ENCODE data around the gene LARP1. TPM values are rescaled to one million over a fixed set of nuclear protein-coding genes. Genes with fewer than 3 reads are reported as not detected.

LARP1 gene
- total RNA-seq, 4 donors from 2014 or later = 79.7 to 128 (median 101) TPM

GRCh38 chr5:154778534-154778933 lies 23.4 kb downstream of the LARP1 start:
- TF ChIP-seq POLR2AphosphoS5 (IDR thresholded peaks at IDR 0.05) = no peak
- no peak for TF ChIP-seq CTCF (IDR thresholded peaks at IDR 0.05)
- no peak for TF ChIP-seq POLR2A (IDR thresholded peaks at IDR 0.05; ENCODE audit: low read depth)
- no peak for TF ChIP-seq EP300 (IDR thresholded peaks at IDR 0.05)
- no peaks in the 10 kb centered on the region for H3K9me3 ChIP-seq
- H3K4me3 ChIP-seq = no peak overlapping the region
- H3K27ac ChIP-seq (replicated peaks in 1 of 4) = no peak overlapping the region
- no peak for DNase-seq (ENCODE audit: extremely low spot score)
- H3K4me1 ChIP-seq = peaks cover 76 to 94% (median 92%) of the 10 kb centered on the region in 4 donors
- intact Hi-C loops (cut with DNase I) = no loop called here
- H3K27me3 ChIP-seq = no peaks in the 10 kb centered on the region
- WGBS = 87% methylated on average over 2 of the region's 2 CpGs
- H3K36me3 ChIP-seq = no peaks in the 10 kb centered on the region

GRCh38 chr5:154779105-154779504 lies 23.9 kb downstream of the LARP1 start:
- intact Hi-C loops (cut with DNase I) = no loop called here
- no peak for DNase-seq (ENCODE audit: extremely low spot score)
- no peaks in the 10 kb centered on the region for H3K27me3 ChIP-seq
- H3K27ac ChIP-seq (replicated peaks in 1 of 4) = no peak overlapping the region
- H3K36me3 ChIP-seq = no peaks in the 10 kb centered on the region
- 88% methylated on average over 4 of the region's 4 CpGs for WGBS
- no peak overlapping the region for H3K4me3 ChIP-seq
- no peaks in the 10 kb centered on the region for H3K9me3 ChIP-seq
- TF ChIP-seq EP300 (IDR thresholded peaks at IDR 0.05) = no peak
- no peak for TF ChIP-seq POLR2A (IDR thresholded peaks at IDR 0.05; ENCODE audit: low read depth)
- peaks cover 76 to 94% (median 92%) of the 10 kb centered on the region in 4 donors for H3K4me1 ChIP-seq

GRCh38 chr5:154780128-154780527 lies 25.0 kb downstream of the LARP1 start:
- WGBS = 75% methylated on average over 1 of the region's 1 CpG
- Histone ChIP-seq H3K4me3 (no peak overlapping the region), H3K9me3 (no peaks in the 10 kb centered on the region), H3K27me3 (no peaks in the 10 kb centered on the region), H3K4me1 (peaks cover 76 to 94% (median 90%) of the 10 kb centered on the region in 4 donors), H3K36me3 (no peaks in the 10 kb centered on the region), H3K27ac (replicated peaks in 1 of 4) (no peak overlapping the region)
- no peak for DNase-seq (ENCODE audit: extremely low spot score)
- TF ChIP-seq EP300 (IDR thresholded peaks at IDR 0.05) (no peak), POLR2A (IDR thresholded peaks at IDR 0.05; ENCODE audit: low read depth) (no peak), POLR2AphosphoS5 (IDR thresholded peaks at IDR 0.05) (no peak), CTCF (IDR thresholded peaks at IDR 0.05) (no peak)
- intact Hi-C loops (cut with DNase I) = no loop called here

GRCh38 chr5:154782326-154782725 lies 27.1 kb downstream of the LARP1 start:
- Histone ChIP-seq H3K4me1 (peaks cover 80 to 97% (median 90%) of the 10 kb centered on the region in 4 donors), H3K27ac (replicated peaks in 1 of 4) (no peak overlapping the region), H3K4me3 (no peak overlapping the region), H3K9me3 (no peaks in the 10 kb centered on the region), H3K27me3 (no peaks in the 10 kb centered on the region), H3K36me3 (no peaks in the 10 kb centered on the region)
- TF ChIP-seq POLR2A (IDR thresholded peaks at IDR 0.05; ENCODE audit: low read depth) (no peak), CTCF (IDR thresholded peaks at IDR 0.05) (no peak), EP300 (IDR thresholded peaks at IDR 0.05) (no peak), POLR2AphosphoS5 (IDR thresholded peaks at IDR 0.05) (no peak)
- 82% methylated on average over 3 of the region's 4 CpGs for WGBS
- DNase-seq (ENCODE audit: extremely low spot score) = no peak
- intact Hi-C loops (cut with DNase I) = no loop called here

- H3K36me3 ChIP-seq = no peaks in the 10 kb centered on the region
- H3K9me3 ChIP-seq = no peaks in the 10 kb centered on the region
- H3K4me3 ChIP-seq = no peak overlapping the region
- WGBS = 67% methylated on average over 1 of the region's 1 CpG
- intact Hi-C loops (cut with DNase I) = no loop called here
- no peak for TF ChIP-seq CTCF (IDR thresholded peaks at IDR 0.05)
- no peak for TF ChIP-seq EP300 (IDR thresholded peaks at IDR 0.05)
- peak overlapping the region in 1 of 4 donors; percentile 27 for H3K27ac ChIP-seq (replicated peaks in 1 of 4)
- no peaks in the 10 kb centered on the region for H3K27me3 ChIP-seq
- peaks cover 86 to 100% (median 92%) of the 10 kb centered on the region in 4 donors for H3K4me1 ChIP-seq
- DNase-seq (ENCODE audit: extremely low spot score) = no peak
Observed at GRCh38 chr5:154782812-154783592, 27.8 kb downstream of the LARP1 start.

Data from esophagus muscularis mucosa (tissue), 4 donors.